ENCODE results near the gene RFX4.

DNA sequence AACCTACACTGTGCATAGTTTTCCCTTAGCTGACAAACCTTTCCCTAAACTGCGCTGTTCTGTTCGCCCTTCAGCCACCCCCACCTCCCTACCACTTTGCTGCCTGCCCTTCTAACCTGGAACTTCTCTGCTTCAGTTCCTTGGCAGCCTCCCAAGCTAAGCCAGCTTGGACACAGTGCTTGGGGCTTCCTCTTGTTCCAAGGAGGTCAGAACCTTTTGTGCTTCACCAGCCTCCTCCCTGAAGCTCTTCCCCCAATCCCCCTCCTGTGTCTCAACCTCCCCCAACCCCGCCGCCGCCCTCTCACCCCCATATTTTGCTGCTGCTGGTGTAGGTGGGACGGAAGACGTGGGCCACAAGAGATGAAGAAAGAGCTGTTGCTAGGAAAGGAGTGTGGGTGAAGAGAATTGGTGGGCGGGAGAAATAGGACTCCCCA is 183.6 kb downstream of the RFX4 start:
- TF ChIP-seq EZH2 (IDR thresholded peaks at IDR 0.05; ENCODE audit: borderline replicate concordance, low read depth, low read length, poor library complexity, severe bottlenecking) = no peak
- TF ChIP-seq, protein P1, sequence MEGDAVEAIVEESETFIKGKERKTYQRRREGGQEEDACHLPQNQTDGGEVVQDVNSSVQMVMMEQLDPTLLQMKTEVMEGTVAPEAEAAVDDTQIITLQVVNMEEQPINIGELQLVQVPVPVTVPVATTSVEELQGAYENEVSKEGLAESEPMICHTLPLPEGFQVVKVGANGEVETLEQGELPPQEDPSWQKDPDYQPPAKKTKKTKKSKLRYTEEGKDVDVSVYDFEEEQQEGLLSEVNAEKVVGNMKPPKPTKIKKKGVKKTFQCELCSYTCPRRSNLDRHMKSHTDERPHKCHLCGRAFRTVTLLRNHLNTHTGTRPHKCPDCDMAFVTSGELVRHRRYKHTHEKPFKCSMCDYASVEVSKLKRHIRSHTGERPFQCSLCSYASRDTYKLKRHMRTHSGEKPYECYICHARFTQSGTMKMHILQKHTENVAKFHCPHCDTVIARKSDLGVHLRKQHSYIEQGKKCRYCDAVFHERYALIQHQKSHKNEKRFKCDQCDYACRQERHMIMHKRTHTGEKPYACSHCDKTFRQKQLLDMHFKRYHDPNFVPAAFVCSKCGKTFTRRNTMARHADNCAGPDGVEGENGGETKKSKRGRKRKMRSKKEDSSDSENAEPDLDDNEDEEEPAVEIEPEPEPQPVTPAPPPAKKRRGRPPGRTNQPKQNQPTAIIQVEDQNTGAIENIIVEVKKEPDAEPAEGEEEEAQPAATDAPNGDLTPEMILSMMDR (conservative IDR thresholded peaks at IDR 0.05; ENCODE audit: low read depth, low read length) = no peak

Measured in A673 (cell line).